Activated T-cell treated with anti-CD3 and anti-CD28 coated beads, Interleukin-2, amount 50 U/mL, for 72 hours (primary cell): ENCODE measurements around the gene DPH6. TPM values are rescaled to one million over a fixed set of nuclear protein-coding genes. Genes with fewer than 3 reads are reported as not detected.
"Not testable (repeated sequence)": the region's sequence is repeated elsewhere in the genome, so short reads cannot be mapped to it uniquely, and the experiment has no call there.

Source experiments
- ATAC-seq, 2 donors: fragments of 150-1000 bp; cut with Tn5 transposase; replicated peaks in 1 of 2; 2 replicates each; pipeline ENCODE4 v1.10.0; 2021; ENCODE audit warnings: moderate library complexity in 2 of 2, mild to moderate bottlenecking in 1 of 2
- DNase-seq, 2 donors: peaks; one replicate each; pipeline ENCODE4 v3.0.0; 2021 to 2022; ENCODE audit warnings: mixed read lengths in 1 of 2
- H3K27ac Mint-ChIP-seq: one replicate; pipeline ENCODE4 v1.8.0; 2022; ENCODE audit warnings: mild to moderate bottlenecking, moderate library complexity, mixed read lengths
- H3K27me3 Mint-ChIP-seq: one replicate; pipeline ENCODE4 v1.8.0; 2022; ENCODE audit warnings: low read depth, mixed read lengths
- H3K36me3 Mint-ChIP-seq, 2 donors: one replicate each; pipeline ENCODE4 v1.8.0; 2022; ENCODE audit warnings: mixed read lengths in 2 of 2, mild to moderate bottlenecking in 1 of 2; ENCODE audit not compliant: insufficient read depth in 2 of 2
- H3K4me1 Mint-ChIP-seq: one replicate; pipeline ENCODE4 v1.8.0; 2022; ENCODE audit warnings: low read depth, mixed read lengths
- H3K4me3 Mint-ChIP-seq, 2 donors: one replicate each; pipeline ENCODE4 v1.8.0; 2022; ENCODE audit warnings: mild to moderate bottlenecking in 2 of 2, mixed read lengths in 2 of 2, moderate library complexity in 2 of 2
- H3K9me3 Mint-ChIP-seq, 2 donors: one replicate each; pipeline ENCODE4 v1.8.0; 2022; ENCODE audit warnings: mixed read lengths in 2 of 2
- total RNA-seq, 2 donors: library from RNA; stranded (reverse); gene quantifications; one replicate each; pipeline ENCODE4 v1.2.3, GENCODE V29; 2022

The DPH6 gene
- total RNA-seq, 2 donors from 2014 or later, result 8.8 to 10.5 TPM

DNA sequence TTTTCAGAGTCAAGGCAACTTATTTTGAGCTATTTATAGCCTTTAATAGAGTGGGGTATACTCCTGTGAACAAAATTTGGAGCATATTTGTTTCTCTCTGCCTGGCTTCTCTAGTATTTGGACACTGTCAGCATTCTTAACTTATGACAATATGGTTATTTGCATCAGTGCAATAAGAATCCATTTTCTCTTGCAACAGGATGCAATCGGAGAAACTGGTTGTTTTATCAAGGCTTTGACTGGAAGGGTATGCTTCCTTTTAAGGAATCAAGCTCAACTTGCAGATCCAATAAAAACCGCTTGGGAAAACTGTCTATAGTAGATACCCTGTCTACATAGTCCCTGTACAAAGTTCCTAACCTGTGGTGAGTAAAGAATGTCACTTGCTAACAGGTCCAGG is 106.7 kb downstream of the DPH6 start:
- Mint-ChIP-seq H3K4me3 (no peak overlapping the region), H3K27ac (no peak overlapping the region), H3K36me3 (peaks cover 2% of the 10 kb centered on the region in 2 donors), H3K9me3 (no peaks in the 10 kb centered on the region), H3K27me3 (no peaks in the 10 kb centered on the region), H3K4me1 (no peaks in the 10 kb centered on the region)
- no peak for ATAC-seq
- DNase-seq, result no peak

DNA sequence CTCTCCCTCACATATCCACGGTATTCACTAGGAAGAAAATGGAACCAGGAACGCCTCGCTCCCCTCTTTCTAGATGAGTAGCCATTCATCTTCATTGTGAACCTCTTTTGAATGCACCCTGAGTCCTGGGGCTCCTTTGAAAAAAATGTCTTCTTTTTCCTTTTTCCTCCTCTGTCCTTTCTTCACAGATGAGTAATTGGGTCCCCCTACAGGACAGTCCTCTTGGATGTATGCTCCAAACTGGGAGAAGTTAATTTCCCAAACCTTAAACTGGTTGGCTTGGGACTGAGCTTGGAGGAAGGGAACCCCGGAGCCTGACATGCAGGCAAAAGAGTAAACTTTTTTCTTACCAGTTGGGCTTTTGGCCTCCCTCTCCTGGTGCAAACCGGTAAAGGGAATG is 108.8 kb downstream of the DPH6 start:
- no peak for DNase-seq
- no peaks in the 10 kb centered on the region for H3K27me3 Mint-ChIP-seq
- H3K27ac Mint-ChIP-seq, result no peak overlapping the region
- H3K4me3 Mint-ChIP-seq, result no peak overlapping the region
- H3K36me3 Mint-ChIP-seq, result peaks cover 2% of the 10 kb centered on the region in 2 donors
- no peak for ATAC-seq
- no peaks in the 10 kb centered on the region for H3K9me3 Mint-ChIP-seq
- H3K4me1 Mint-ChIP-seq, result no peaks in the 10 kb centered on the region

DNA sequence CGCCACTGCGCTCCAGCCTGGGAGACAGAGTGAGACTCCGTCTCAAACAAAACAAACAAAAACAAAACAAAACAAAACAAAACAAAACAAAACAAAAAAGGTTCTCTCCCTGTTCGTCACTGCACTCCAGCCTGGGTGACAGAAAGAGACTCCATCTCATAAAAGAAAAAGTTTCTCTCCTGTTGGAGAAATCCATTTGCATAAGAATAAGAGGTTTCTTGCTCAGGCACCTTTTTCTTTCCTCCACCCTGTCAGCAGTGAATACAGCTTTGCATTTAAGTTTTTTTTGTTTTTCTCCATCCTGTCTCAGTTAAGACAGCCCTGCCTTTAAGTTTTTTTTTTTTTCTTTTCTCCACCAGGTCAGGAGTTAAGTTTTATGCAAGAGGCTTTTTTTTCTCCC is 109.5 kb downstream of the DPH6 start:
- H3K27me3 Mint-ChIP-seq, result no peaks in the 10 kb centered on the region
- no peak for DNase-seq
- no peak overlapping the region for H3K4me3 Mint-ChIP-seq
- no peak for ATAC-seq
- H3K4me1 Mint-ChIP-seq, result no peaks in the 10 kb centered on the region
- H3K36me3 Mint-ChIP-seq, result peaks cover 2% of the 10 kb centered on the region in 2 donors
- H3K9me3 Mint-ChIP-seq, result no peaks in the 10 kb centered on the region
- H3K27ac Mint-ChIP-seq, result no peak overlapping the region

DNA sequence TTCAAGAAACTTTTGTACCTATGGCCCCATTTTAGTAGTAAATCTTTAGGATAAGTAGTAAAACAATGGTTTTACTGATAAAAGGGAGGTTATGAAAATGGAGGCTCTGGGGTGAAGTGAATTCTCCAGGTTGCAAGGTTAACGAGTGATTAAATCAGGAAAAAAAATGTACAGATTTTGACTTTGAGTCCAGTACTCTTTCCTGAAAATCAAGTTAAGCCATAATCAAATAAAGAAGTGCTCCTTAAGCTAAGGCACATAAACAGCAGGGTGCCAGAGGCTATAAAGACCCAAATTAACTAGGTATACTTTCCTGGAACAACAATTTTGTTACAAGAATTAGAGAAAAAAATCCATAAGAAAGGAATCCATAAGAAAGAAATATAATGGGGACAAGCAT is 114.7 kb downstream of the DPH6 start:
- Mint-ChIP-seq H3K36me3 (no peaks in the 10 kb centered on the region), H3K4me1 (no peaks in the 10 kb centered on the region), H3K27me3 (no peaks in the 10 kb centered on the region), H3K9me3 (no peaks in the 10 kb centered on the region), H3K27ac (no peak overlapping the region), H3K4me3 (no peak overlapping the region)
- ATAC-seq (no peak), DNase-seq (no peak)

DNA sequence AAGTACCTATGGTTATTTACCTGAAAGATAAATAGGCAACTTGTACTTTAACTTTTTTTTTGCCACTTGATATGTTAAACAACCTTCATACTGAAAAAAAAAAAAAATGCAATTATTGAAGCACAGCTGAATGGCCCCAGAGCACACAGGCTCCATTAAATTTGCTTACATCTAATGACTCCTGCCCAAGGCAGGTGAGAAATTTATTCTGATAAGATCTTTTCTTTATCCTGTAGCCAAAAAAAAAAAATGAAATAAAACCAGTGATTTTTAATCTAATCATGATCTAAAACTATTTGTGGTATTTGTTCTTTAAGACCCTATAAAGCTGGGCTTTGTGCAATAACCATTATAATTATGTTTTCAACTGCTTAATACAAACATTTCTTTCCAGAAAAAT is 115.7 kb downstream of the DPH6 start:
- Mint-ChIP-seq H3K36me3 (no peaks in the 10 kb centered on the region), H3K9me3 (no peaks in the 10 kb centered on the region), H3K27me3 (no peaks in the 10 kb centered on the region), H3K4me1 (no peaks in the 10 kb centered on the region), H3K27ac (no peak overlapping the region), H3K4me3 (no peak overlapping the region)
- no peak for DNase-seq
- no peak for ATAC-seq

DNA sequence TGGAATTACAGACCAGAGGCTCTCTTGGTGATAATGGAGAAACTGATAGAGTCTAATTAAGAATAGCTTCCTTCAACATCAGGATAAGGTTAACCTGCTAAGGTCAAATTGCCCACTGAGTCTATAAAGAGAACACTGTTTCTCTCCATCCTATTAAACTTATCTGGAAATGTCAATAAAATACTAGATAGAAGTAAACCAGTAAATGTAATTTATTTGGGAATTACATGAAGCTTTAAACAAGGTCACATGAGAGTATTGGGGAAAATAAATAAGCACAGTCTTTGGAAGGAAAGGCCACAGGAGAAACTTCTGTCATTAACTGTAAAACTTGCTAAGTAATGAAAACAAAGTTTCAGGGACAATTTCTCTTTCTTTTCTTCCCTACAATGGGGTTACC is 118.5 kb downstream of the DPH6 start:
- H3K27ac Mint-ChIP-seq, result no peak overlapping the region
- ATAC-seq, result no peak
- no peak overlapping the region for H3K4me3 Mint-ChIP-seq
- peaks cover 0 to 4% of the 10 kb centered on the region in 2 donors for H3K36me3 Mint-ChIP-seq
- no peaks in the 10 kb centered on the region for H3K27me3 Mint-ChIP-seq
- no peak for DNase-seq
- no peaks in the 10 kb centered on the region for H3K4me1 Mint-ChIP-seq
- H3K9me3 Mint-ChIP-seq, result peaks cover 0 to 2% of the 10 kb centered on the region in 2 donors

DNA sequence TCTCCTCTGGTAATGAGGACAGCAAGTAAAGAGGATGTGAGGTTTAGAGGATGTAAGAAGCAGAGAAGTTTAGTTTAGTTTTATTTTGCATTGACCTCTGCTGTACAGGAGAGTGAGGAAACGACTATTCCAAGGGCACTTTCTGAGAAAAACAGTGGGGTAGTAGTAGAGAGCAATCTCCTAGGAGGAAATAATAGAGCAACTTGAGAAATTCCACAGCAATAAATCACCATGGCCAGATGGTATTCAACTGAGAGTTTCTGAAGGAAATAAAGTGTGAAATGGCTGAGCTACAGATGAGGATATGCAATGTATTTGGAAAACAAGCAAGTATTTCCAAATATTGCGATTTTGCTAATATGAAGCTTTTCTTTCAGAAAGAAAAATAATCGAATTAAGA is 118.9 kb downstream of the DPH6 start:
- no peak for DNase-seq
- H3K4me1 Mint-ChIP-seq, result no peaks in the 10 kb centered on the region
- no peak overlapping the region for H3K27ac Mint-ChIP-seq
- H3K9me3 Mint-ChIP-seq, result peaks cover 0 to 2% of the 10 kb centered on the region in 2 donors
- ATAC-seq, result no peak
- H3K36me3 Mint-ChIP-seq, result peaks cover 0 to 4% of the 10 kb centered on the region in 2 donors
- no peak overlapping the region for H3K4me3 Mint-ChIP-seq
- no peaks in the 10 kb centered on the region for H3K27me3 Mint-ChIP-seq

DNA sequence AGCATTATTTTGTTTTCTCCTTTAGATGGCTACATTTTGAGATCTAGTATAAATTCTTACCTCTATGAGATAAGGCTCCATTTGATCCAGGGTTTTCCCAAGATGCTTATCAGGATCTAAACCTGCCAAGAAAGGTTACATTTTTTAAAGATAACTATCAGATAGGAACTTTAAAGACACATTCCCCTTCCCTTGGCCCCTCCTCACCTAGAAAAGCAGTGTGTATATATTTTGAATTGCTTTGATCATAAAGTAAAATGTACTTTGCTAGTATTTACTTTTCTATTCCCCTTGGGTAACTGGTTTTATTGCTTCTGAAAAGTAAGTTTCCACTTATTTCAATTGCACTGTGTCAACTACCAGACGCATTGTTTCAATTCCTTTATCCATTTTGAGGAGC is 135.2 kb downstream of the DPH6 start:
- Mint-ChIP-seq H3K36me3 (no peaks in the 10 kb centered on the region), H3K9me3 (peaks cover 0 to 2% of the 10 kb centered on the region in 2 donors), H3K4me3 (no peak overlapping the region), H3K27ac (no peak overlapping the region), H3K4me1 (no peaks in the 10 kb centered on the region), H3K27me3 (no peaks in the 10 kb centered on the region)
- DNase-seq (no peak), ATAC-seq (no peak)

DNA sequence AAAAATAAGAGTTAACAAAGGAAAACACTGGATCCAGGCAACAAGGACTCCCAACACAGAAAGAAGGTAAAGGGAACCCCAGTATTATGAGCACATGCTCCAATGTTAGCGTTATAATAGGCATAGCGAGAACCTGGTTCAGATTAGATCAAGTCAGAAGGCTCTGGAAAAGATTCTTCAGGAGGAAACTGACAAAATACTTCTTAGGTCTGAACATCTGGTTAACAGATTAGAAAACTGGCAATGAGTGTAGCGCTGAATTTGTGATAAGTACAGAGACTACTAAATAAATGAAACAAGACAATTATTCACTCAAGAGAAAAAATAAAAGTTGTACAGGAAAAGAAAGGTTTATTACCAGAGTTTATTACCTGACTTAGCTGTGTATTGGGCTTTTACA is 146.1 kb downstream of the DPH6 start:
- Mint-ChIP-seq H3K4me1 (no peaks in the 10 kb centered on the region), H3K36me3 (peaks cover 0 to 4% of the 10 kb centered on the region in 2 donors), H3K27ac (no peak overlapping the region), H3K4me3 (no peak overlapping the region), H3K27me3 (no peaks in the 10 kb centered on the region), H3K9me3 (peaks cover 0 to 5% of the 10 kb centered on the region in 2 donors)
- no peak for DNase-seq
- no peak for ATAC-seq

DNA sequence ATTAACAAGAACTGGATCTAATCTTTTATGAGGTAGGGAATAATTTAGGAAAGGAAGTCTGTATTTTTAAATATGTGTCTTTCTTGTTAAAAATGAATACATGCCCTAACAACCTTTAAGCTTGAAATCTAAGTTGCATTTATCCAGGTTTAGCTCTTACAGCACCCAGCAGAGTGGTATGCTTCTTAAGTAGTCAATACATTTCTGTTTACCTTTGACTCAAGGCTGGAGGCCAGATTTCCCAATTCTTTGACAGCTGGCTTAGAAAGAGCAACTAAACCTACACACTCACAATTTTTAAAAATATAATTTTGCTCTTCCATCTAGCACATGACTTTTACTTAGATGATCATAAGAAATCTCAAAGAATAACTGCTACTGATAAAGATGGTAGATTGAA is 148.9 kb downstream of the DPH6 start:
- Mint-ChIP-seq H3K27me3 (no peaks in the 10 kb centered on the region), H3K36me3 (peaks cover 0 to 4% of the 10 kb centered on the region in 2 donors), H3K4me1 (no peaks in the 10 kb centered on the region), H3K9me3 (peaks cover 0 to 5% of the 10 kb centered on the region in 2 donors), H3K27ac (no peak overlapping the region), H3K4me3 (no peak overlapping the region)
- DNase-seq (no peak), ATAC-seq (no peak)

DNA sequence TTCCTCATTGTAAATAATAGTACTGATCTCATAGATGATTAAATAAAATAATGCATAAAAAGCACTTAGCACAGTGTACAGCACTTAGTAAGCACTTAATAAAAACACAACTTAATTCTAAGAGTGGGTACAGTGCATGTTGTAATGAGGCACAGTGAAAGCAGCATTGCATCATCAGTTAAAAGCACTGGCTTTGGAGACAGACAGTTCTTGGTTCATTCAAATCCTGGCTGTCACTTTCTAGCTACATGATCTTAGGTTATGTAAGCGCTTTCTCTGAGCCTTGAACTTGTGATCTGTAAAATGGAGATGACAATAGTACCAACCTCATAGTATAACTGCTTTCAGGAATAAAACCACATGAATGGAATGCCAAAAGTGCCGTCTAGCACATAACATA is 151.5 kb downstream of the DPH6 start:
- peaks cover 2 to 5% of the 10 kb centered on the region in 2 donors for H3K36me3 Mint-ChIP-seq
- ATAC-seq, result no peak
- no peak overlapping the region for H3K4me3 Mint-ChIP-seq
- DNase-seq, result no peak
- H3K9me3 Mint-ChIP-seq, result no peaks in the 10 kb centered on the region
- H3K27me3 Mint-ChIP-seq, result no peaks in the 10 kb centered on the region
- H3K4me1 Mint-ChIP-seq, result no peaks in the 10 kb centered on the region
- H3K27ac Mint-ChIP-seq, result no peak overlapping the region

DNA sequence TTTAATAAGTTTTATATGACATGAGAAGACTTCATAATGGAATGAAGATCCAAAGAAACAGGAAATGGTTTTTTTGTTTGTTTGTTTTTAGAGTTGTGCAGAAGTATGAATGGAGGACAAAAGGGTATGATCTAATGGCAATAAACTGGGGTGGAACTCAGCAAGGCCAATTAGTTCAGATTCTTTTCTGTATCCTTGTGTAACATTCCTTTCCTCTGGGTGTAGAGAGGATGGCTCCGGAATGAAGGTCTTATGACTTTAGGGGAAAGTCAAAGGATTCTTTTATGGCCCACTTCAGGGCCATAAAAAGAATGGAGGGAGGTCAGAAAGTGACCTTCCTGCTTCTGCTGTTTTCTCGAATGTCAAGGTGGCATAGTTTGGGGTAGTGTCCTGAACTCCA is 152.6 kb downstream of the DPH6 start:
- no peaks in the 10 kb centered on the region for H3K4me1 Mint-ChIP-seq
- ATAC-seq (no peak), DNase-seq (no peak)
- no peaks in the 10 kb centered on the region for H3K9me3 Mint-ChIP-seq
- H3K27ac Mint-ChIP-seq, result no peak overlapping the region
- no peaks in the 10 kb centered on the region for H3K27me3 Mint-ChIP-seq
- H3K4me3 Mint-ChIP-seq, result no peak overlapping the region
- peaks cover 2 to 5% of the 10 kb centered on the region in 2 donors for H3K36me3 Mint-ChIP-seq

DNA sequence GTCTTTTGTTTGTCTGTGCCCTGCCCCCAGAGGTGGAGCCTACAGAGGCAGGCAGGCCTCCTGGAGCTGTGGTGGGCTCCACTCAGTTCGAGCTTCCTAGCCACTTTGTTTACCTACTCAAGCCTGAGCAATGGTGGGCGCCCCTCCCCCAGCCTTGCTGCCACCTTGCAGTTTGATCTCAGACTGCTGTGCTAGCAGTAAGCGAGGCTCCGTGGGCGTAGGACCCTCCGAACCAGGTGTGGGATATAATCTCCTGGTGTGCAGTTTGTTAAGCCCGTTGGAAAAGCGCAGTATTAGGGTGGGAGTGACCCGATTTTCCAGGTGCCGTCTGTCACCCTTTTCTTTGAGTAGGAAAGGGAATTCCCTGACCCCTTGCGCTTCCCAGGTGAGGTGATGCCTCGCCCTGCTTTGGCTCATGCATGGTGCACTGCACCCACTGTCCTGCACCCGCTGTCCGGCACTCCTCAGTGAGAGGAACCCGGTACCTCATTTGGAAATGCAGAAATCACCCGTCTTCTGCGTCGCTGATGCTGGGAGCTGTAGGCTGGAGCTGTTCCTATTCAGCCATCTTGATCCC is 154.5 kb downstream of the DPH6 start:
- not testable (repeated sequence) for H3K27ac Mint-ChIP-seq, ATAC-seq, H3K4me1 Mint-ChIP-seq, H3K36me3 Mint-ChIP-seq, DNase-seq, H3K4me3 Mint-ChIP-seq, H3K9me3 Mint-ChIP-seq, H3K27me3 Mint-ChIP-seq

DNA sequence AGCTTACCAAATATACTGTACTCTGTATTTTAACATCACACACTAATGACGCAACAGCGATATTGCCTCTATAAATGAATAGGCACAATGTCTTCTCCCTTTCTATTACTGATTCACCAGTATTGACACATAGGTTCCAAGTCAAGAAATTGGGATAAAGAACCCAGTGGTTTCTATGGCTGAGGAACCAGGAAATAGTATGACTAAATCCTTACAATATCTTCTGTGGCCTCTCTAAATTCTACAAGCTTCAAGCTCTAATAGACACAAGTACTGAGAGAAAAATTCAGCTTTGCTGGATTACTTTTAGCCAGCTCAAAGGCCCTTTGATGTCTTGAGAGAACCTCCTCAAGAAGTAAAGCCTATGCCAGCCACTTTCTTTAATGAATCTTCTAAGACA is 162.5 kb downstream of the DPH6 start:
- H3K9me3 Mint-ChIP-seq, result peaks cover 1 to 2% of the 10 kb centered on the region in 2 donors
- H3K36me3 Mint-ChIP-seq, result peaks cover 4 to 6% of the 10 kb centered on the region in 2 donors
- H3K27me3 Mint-ChIP-seq, result no peaks in the 10 kb centered on the region
- no peaks in the 10 kb centered on the region for H3K4me1 Mint-ChIP-seq
- ATAC-seq (no peak), DNase-seq (no peak)
- no peak overlapping the region for H3K27ac Mint-ChIP-seq
- H3K4me3 Mint-ChIP-seq, result no peak overlapping the region
